Transverse colon (tissue), 4 donors: ENCODE data around the gene FZD4. TPM values are rescaled to one million over a fixed set of nuclear protein-coding genes. Genes with fewer than 3 reads are reported as not detected.
"Not testable (repeated sequence)": the region's sequence is repeated elsewhere in the genome, so short reads cannot be mapped to it uniquely, and the experiment has no call there.

Experiments used
- DNase-seq: peaks from one replicate; pipeline ENCODE4 v3.0.0-alpha.2; 2019
- H3K27ac ChIP-seq, 4 donors: fragments of 200-600 bp; sonication (generic); 2 replicates each; pipeline ENCODE4 v1.5.1; 2016 to 2018; ENCODE audit warnings: inconsistent platforms in 4 of 4
- H3K27me3 ChIP-seq: fragments of 200-600 bp; sonication (generic); 2 replicates; pipeline ENCODE4 v1.5.1; 2017; ENCODE audit warnings: inconsistent platforms
- H3K36me3 ChIP-seq, 4 donors: fragments of 200-600 bp; sonication (generic); 2 replicates each; pipeline ENCODE4 v1.5.1; 2017 to 2019; ENCODE audit warnings: inconsistent platforms in 4 of 4
- H3K4me1 ChIP-seq, 4 donors: fragments of 200-600 bp; sonication (generic); 2 replicates each; pipeline ENCODE4 v1.5.1; 2017 to 2020; ENCODE audit warnings: inconsistent platforms in 4 of 4
- H3K4me3 ChIP-seq, 4 donors: fragments of 200-600 bp; sonication (generic); 1 replicate in 1 of 4; 2 replicates in 3 of 4; pipeline versions ENCODE4 v1.5.1 to v1.6.1; 2017 to 2019; ENCODE audit warnings: inconsistent platforms in 4 of 4
- H3K9me3 ChIP-seq, 2 donors: fragments of 200-600 bp; sonication (generic); 2 replicates each; pipeline ENCODE4 v1.5.1; 2017 to 2019; ENCODE audit warnings: inconsistent platforms in 2 of 2
- EP300 ChIP-seq: sonication (generic); formaldehyde crosslinking; IDR thresholded peaks from one replicate; pipeline ENCODE4 v1.6.1; 2017; ENCODE audit warnings: antibody characterized with exemption, low read depth
- POLR2A ChIP-seq: fragments of 450-650 bp; IDR thresholded peaks from one replicate; pipeline ENCODE4 v1.6.1; 2016; ENCODE audit warnings: antibody characterized with exemption, mild to moderate bottlenecking, moderate library complexity
- POLR2AphosphoS5 ChIP-seq, 3 donors: sonication (generic); formaldehyde crosslinking; IDR thresholded peaks; one replicate each; pipeline ENCODE4 v1.6.1; 2016; ENCODE audit warnings: antibody characterized with exemption in 3 of 3
- WGBS, 2 donors: methylation state at CpG; one replicate each; pipeline ENCODE4 v1.1.5; 2018; ENCODE audit warnings: low coverage in 1 of 2; 5-methylcytosine and 5-hydroxymethylcytosine counted together
- in situ Hi-C, 4 donors: fragments of 200-750 bp; cut with MboI; loops; one replicate each; pipeline versions ENCODE4 v1.15.0 to v1.15.1; 2017; ENCODE audit warnings: low sequenced_read_pairs in 3 of 4, low pct_ligation_motif_present in 1 of 4, low pct_unique_long_range_greater_than_20kb in 1 of 4
- intact Hi-C: fragments of 100-400 bp; cut with DNase I; formaldehyde crosslinking; loops from one replicate; pipeline ENCODE4 v1.15.1; 2023; ENCODE audit warnings: low total_unique reads
- total RNA-seq, 4 donors: library from RNA; depleted of rRNA; stranded (reverse); fragments of >200 nt; gene quantifications; one replicate each; pipeline ENCODE4 v1.1.0, GENCODE V29; 2016
- TF ChIP-seq, protein P1 (sequence below), 5 experiments: fragments of 200-600 bp in 3 of 5; fragments of 450-650 bp in 2 of 5; sonication (generic) in 3 of 5; IDR thresholded peaks; 1 replicate in 2 of 5; 2 replicates in 3 of 5; pipeline ENCODE4 v1.5.1; 2016 to 2017; ENCODE audit warnings: antibody characterized with exemption in 5 of 5, inconsistent platforms in 3 of 5, mild to moderate bottlenecking in 2 of 5, moderate library complexity in 1 of 5

The FZD4 gene
- total RNA-seq, 4 donors from 2014 or later: 9.1 to 27.1 (median 18.1) TPM

DNA sequence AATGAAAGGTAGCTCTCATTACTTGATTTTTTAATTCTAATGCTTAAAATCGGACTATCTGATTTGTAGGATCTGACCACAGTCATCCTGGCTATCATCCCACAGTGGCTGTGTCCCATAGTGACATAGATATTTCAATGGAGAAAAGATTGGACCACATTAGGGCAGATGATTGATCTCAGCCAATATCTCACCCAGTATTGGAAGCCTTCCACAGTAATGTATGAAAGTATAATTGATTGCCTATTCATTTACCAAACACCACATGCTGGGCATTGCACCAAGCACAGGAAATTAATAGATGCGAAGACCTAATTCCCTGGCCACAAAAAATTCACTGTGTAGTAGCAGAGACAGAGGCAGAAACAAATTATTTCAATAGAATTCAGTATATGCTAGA, 37.6 kb downstream of the FZD4 start:
- Histone ChIP-seq H3K9me3 (no peaks in the 10 kb centered on the region), H3K27me3 (no peaks in the 10 kb centered on the region), H3K27ac (no peak overlapping the region), H3K4me3 (no peak overlapping the region), H3K36me3 (no peaks in the 10 kb centered on the region), H3K4me1 (peaks cover 0 to 16% (median 6%) of the 10 kb centered on the region in 4 donors)
- intact Hi-C loops (loop anchor here (5.0 kb wide), 1 partner anchor 45 kb away; no protein-coding TSS in a partner anchor), in situ Hi-C loops (no loop called here)
- WGBS, 2 donors: 79 to 89% methylated on average over 2 of the region's 2 CpGs
- TF ChIP-seq EP300 (no peak), POLR2AphosphoS5 (IDR thresholded peaks at IDR 0.05) (no peak), POLR2A (no peak)
- TF ChIP-seq, protein P1, sequence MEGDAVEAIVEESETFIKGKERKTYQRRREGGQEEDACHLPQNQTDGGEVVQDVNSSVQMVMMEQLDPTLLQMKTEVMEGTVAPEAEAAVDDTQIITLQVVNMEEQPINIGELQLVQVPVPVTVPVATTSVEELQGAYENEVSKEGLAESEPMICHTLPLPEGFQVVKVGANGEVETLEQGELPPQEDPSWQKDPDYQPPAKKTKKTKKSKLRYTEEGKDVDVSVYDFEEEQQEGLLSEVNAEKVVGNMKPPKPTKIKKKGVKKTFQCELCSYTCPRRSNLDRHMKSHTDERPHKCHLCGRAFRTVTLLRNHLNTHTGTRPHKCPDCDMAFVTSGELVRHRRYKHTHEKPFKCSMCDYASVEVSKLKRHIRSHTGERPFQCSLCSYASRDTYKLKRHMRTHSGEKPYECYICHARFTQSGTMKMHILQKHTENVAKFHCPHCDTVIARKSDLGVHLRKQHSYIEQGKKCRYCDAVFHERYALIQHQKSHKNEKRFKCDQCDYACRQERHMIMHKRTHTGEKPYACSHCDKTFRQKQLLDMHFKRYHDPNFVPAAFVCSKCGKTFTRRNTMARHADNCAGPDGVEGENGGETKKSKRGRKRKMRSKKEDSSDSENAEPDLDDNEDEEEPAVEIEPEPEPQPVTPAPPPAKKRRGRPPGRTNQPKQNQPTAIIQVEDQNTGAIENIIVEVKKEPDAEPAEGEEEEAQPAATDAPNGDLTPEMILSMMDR (IDR thresholded peaks at IDR 0.05): no peak
- DNase-seq: no peak

DNA sequence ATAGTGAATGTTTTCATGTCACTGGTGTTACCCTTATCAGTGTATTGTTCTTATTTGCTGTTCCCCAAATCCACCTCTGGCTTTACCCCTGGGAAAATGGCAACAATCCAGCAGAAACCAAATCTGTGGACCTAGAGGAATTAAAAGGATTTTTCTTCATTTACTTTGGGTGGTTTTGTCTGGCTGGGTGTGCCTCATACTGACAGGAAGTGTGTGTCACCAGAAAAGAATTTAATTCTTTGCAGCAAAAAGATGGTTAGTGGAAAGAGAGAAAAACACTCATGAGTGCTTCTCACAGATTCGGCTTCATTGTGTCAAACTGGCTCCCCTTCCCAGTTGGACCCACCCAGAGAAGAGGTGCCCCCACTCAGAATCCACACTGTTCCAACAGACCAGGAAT, 38.9 kb downstream of the FZD4 start:
- in situ Hi-C loops: no loop called here
- intact Hi-C loops: loop anchor here (5.0 kb wide), 1 partner anchor 44 kb away; no protein-coding TSS in a partner anchor
- no peak overlapping the region for H3K4me3 ChIP-seq

DNA sequence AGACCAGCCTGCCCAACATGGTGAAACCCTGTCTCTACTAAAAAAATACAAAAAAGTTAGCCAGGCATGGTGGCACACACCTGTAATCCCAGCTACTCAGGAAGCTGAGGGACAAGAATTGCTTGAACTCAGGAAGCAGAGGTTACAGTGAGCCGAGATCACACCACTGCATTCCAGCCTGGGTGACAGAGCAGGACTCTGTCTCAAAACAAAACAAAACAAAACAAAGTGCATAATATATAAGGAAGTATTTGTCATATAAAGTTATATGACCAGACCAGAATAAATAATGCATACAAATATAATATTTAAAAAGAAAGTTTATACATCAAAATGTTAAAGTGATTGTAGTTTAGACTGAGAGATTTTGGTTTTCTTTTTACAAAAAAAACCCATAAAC, 39.3 kb downstream of the FZD4 start:
- WGBS, 2 donors: 33 to 50% methylated on average over 1 of the region's 1 CpG

More for the DNA sequence above, 38.9 kb downstream of the FZD4 start:
- Histone ChIP-seq H3K9me3 (no peaks in the 10 kb centered on the region), H3K36me3 (no peaks in the 10 kb centered on the region), H3K4me1 (peaks cover 0 to 16% (median 6%) of the 10 kb centered on the region in 4 donors), H3K27ac (peak overlapping the region in 3 of 4 donors; percentile 0 to 38 (median 33)), H3K27me3 (no peaks in the 10 kb centered on the region)
- WGBS, 2 donors: 29 to 59% methylated on average over 1 of the region's 1 CpG
- no peak for DNase-seq
- TF ChIP-seq POLR2A (no peak), EP300 (no peak), POLR2AphosphoS5 (IDR thresholded peaks at IDR 0.05) (no peak)
- TF ChIP-seq, protein P1 (IDR thresholded peaks at IDR 0.05): no peak

DNA sequence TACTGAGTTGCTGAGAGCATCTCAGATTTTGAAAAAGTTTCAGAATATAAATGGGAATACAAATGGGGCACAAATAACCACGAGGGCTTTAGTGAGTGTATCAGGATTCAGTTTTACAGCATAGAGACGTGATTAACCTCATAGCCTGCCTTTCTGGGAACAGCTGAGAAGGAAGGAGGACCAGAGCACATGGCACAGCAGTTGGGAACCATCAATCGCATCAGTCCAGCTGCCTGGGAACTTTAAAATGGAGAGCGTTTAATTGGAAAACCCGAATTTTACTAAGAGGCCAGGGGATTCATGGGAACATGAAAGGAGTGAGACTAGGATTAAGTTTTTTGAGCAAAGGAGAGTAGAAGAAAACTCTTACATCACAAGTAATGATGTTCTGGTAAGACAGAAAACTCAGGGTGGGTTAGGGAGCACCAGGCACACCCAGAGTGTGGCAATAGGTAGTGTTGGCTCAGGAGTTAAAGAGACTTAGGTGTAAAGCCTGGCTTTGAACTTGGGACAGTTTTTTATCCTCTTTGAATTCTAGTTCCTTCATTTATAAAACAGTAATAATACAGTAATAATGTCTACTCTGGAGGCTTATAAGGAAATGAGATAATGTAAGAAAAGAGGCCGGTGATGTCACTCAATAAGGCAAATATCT, 40.2 kb downstream of the FZD4 start:
- Histone ChIP-seq H3K27ac (no peak overlapping the region), H3K4me1 (peaks cover 0 to 16% (median 6%) of the 10 kb centered on the region in 4 donors), H3K9me3 (no peaks in the 10 kb centered on the region), H3K36me3 (no peaks in the 10 kb centered on the region), H3K27me3 (no peaks in the 10 kb centered on the region), H3K4me3 (no peak overlapping the region)
- intact Hi-C loops: loop anchor here (5.0 kb wide), 1 partner anchor 43 kb away; no protein-coding TSS in a partner anchor
- no peak for DNase-seq
- TF ChIP-seq POLR2AphosphoS5 (IDR thresholded peaks at IDR 0.05) (no peak), POLR2A (no peak), EP300 (no peak)
- TF ChIP-seq, protein P1 (IDR thresholded peaks at IDR 0.05): no peak
- 82 to 87% methylated on average over 6 of the region's 6 CpGs for WGBS, 2 donors
- in situ Hi-C loops: no loop called here

More for the DNA sequence above, 39.3 kb downstream of the FZD4 start:
- intact Hi-C loops: loop anchor here (5.0 kb wide), 1 partner anchor 44 kb away; no protein-coding TSS in a partner anchor
- DNase-seq, in situ Hi-C loops, H3K36me3 ChIP-seq, H3K27me3 ChIP-seq, H3K4me3 ChIP-seq, H3K9me3 ChIP-seq: not testable (repeated sequence)
- Histone ChIP-seq H3K27ac (peak overlapping the region in 2 of 4 donors; percentile 15 to 33), H3K4me1 (peaks cover 0 to 16% (median 6%) of the 10 kb centered on the region in 4 donors)
